ENCODE measurements around the gene ZC3H12D.

DNA sequence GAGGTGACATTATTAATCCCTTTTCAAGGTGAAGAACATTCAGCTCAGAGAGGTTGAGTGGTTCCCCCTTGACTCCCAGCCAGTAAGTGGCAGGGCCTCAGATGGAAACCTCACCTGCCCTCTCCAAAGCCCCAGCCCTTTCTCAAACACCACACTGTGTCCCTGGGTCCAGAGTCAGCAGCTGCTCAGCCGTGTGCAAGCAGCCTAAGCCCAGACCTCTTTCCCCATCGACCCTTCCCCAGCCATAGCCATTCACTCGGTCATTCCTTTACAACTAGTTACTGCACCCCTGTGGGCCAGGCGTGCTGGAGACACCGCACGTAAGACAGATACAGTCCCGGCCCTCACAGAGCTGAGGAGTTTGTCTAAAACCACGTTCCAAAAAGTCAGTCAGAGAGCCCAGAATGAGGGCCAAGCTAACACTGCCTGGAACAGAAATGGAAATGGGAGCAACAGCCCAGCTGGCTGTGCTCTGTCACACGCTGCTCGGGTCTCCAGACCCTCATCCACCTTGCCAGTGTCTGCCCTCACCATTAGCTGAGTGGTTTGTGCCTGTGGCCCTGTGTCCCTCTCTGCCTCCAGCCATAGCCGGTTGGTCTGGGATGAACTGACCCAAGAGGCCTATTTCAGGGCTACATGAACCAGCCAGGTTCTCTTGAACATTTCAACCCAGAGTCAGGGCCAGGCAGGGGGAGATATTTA lies 29.6 kb downstream of the ZC3H12D start:
- no peak for TF ChIP-seq EZH2 (IDR thresholded peaks at IDR 0.05; ENCODE audit: borderline replicate concordance, low read depth, low read length, severe bottlenecking)
- TF ChIP-seq, protein P1, sequence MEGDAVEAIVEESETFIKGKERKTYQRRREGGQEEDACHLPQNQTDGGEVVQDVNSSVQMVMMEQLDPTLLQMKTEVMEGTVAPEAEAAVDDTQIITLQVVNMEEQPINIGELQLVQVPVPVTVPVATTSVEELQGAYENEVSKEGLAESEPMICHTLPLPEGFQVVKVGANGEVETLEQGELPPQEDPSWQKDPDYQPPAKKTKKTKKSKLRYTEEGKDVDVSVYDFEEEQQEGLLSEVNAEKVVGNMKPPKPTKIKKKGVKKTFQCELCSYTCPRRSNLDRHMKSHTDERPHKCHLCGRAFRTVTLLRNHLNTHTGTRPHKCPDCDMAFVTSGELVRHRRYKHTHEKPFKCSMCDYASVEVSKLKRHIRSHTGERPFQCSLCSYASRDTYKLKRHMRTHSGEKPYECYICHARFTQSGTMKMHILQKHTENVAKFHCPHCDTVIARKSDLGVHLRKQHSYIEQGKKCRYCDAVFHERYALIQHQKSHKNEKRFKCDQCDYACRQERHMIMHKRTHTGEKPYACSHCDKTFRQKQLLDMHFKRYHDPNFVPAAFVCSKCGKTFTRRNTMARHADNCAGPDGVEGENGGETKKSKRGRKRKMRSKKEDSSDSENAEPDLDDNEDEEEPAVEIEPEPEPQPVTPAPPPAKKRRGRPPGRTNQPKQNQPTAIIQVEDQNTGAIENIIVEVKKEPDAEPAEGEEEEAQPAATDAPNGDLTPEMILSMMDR (IDR thresholded peaks at IDR 0.05; ENCODE audit: borderline replicate concordance, extremely low read depth, low read length, poor library complexity, severe bottlenecking), result no peak
